ENCODE measurements around the gene PLA2G4B. TPM values are rescaled to one million over a fixed set of nuclear protein-coding genes. Genes with fewer than 3 reads are reported as not detected.

PLA2G4B gene
- total and polyA plus RNA-seq, 2 experiments from 2014 or later: 2.7 to 19.6 TPM

GRCh38 chr15:41792000-41792637 lies 46.5 kb upstream of the PLA2G4B start:
- H3K27ac ChIP-seq: peak overlapping the region; percentile 97
- H4K20me1 ChIP-seq (ENCODE audit: insufficient read depth, poor library complexity, severe bottlenecking): no peaks in the 10 kb centered on the region
- H2AFZ ChIP-seq: no peak overlapping the region
- no peak for TF ChIP-seq EZH2 (IDR thresholded peaks at IDR 0.05; ENCODE audit: borderline replicate concordance)
- no peak for TF ChIP-seq EZH2phosphoT487 (IDR thresholded peaks at IDR 0.05; ENCODE audit: low read depth, severe bottlenecking, unreplicated experiment)
- no peak for TF ChIP-seq CTCF (IDR thresholded peaks at IDR 0.05; ENCODE audit: poor library complexity)
- peaks cover 83% of the 10 kb centered on the region for H3K79me2 ChIP-seq
- H3K4me2 ChIP-seq: peak overlapping the region; percentile 44
- no peaks in the 10 kb centered on the region for H3K9me3 ChIP-seq (ENCODE audit: low read depth)
- WGBS (ENCODE audit: low lambda C conversion rate, missing lambda C conversion rate): 88% methylated on average over 5 of the region's 5 CpGs
- no peaks in the 10 kb centered on the region for H3K36me3 ChIP-seq (replicated peaks; ENCODE audit: insufficient read depth, low read depth)
- DNase-seq (ENCODE audit: low spot score): no peak
- H3K4me3 ChIP-seq: no peak overlapping the region
- peaks cover 72% of the 10 kb centered on the region for H3K4me1 ChIP-seq (ENCODE audit: insufficient read depth)
- H3K27me3 ChIP-seq: no peaks in the 10 kb centered on the region
- H3K9me2 ChIP-seq (replicated peaks; ENCODE audit: insufficient read depth): no peaks in the 10 kb centered on the region

- Histone ChIP-seq H3K4me2 (peak overlapping the region; percentile 25), H2AFZ (no peak overlapping the region), H3K27ac (peak overlapping the region; percentile 70), H3K36me3 (replicated peaks; ENCODE audit: insufficient read depth, low read depth) (no peaks in the 10 kb centered on the region), H3K4me1 (ENCODE audit: insufficient read depth) (peaks cover 67% of the 10 kb centered on the region), H3K27me3 (no peaks in the 10 kb centered on the region), H3K9me2 (replicated peaks; ENCODE audit: insufficient read depth) (no peaks in the 10 kb centered on the region), H3K79me2 (peaks cover 84% of the 10 kb centered on the region), H3K4me3 (no peak overlapping the region), H3K9me3 (ENCODE audit: low read depth) (no peaks in the 10 kb centered on the region), H4K20me1 (ENCODE audit: insufficient read depth, poor library complexity, severe bottlenecking) (no peaks in the 10 kb centered on the region)
- no peak for DNase-seq (ENCODE audit: low spot score)
- no peak for TF ChIP-seq CTCF (IDR thresholded peaks at IDR 0.05; ENCODE audit: poor library complexity)
- TF ChIP-seq EZH2phosphoT487 (IDR thresholded peaks at IDR 0.05; ENCODE audit: low read depth, severe bottlenecking, unreplicated experiment): no peak
- no peak for TF ChIP-seq EZH2 (IDR thresholded peaks at IDR 0.05; ENCODE audit: borderline replicate concordance)
- WGBS (ENCODE audit: low lambda C conversion rate, missing lambda C conversion rate): 69% methylated on average over 4 of the region's 4 CpGs
These were observed 44.6 kb upstream of the PLA2G4B start for GRCh38 chr15:41794081-41794480.

- Histone ChIP-seq H3K36me3 (replicated peaks; ENCODE audit: insufficient read depth, low read depth) (no peaks in the 10 kb centered on the region), H3K4me3 (no peak overlapping the region), H3K9me2 (replicated peaks; ENCODE audit: insufficient read depth) (no peaks in the 10 kb centered on the region), H2AFZ (no peak overlapping the region), H3K27me3 (no peaks in the 10 kb centered on the region), H3K4me1 (ENCODE audit: insufficient read depth) (peaks cover 49% of the 10 kb centered on the region), H3K9me3 (ENCODE audit: low read depth) (no peaks in the 10 kb centered on the region), H3K27ac (peak overlapping the region; percentile 77), H3K4me2 (peak overlapping the region; percentile 43), H4K20me1 (ENCODE audit: insufficient read depth, poor library complexity, severe bottlenecking) (no peaks in the 10 kb centered on the region), H3K79me2 (peaks cover 79% of the 10 kb centered on the region)
- DNase-seq (ENCODE audit: low spot score): peak; percentile 48
- WGBS (ENCODE audit: low lambda C conversion rate, missing lambda C conversion rate): 67% methylated on average over 10 of the region's 10 CpGs
- TF ChIP-seq CTCF (IDR thresholded peaks at IDR 0.05; ENCODE audit: poor library complexity): no peak
- no peak for TF ChIP-seq EZH2phosphoT487 (IDR thresholded peaks at IDR 0.05; ENCODE audit: low read depth, severe bottlenecking, unreplicated experiment)
- TF ChIP-seq EZH2 (IDR thresholded peaks at IDR 0.05; ENCODE audit: borderline replicate concordance): no peak
These were observed 42.4 kb upstream of the PLA2G4B start for GRCh38 chr15:41795996-41796856.
